ENCODE measurements around the gene HK1. TPM values are rescaled to one million over a fixed set of nuclear protein-coding genes. Genes with fewer than 3 reads are reported as not detected.

The HK1 gene
- total RNA-seq, 1 experiment from 2014 or later: 98.8 TPM

DNA sequence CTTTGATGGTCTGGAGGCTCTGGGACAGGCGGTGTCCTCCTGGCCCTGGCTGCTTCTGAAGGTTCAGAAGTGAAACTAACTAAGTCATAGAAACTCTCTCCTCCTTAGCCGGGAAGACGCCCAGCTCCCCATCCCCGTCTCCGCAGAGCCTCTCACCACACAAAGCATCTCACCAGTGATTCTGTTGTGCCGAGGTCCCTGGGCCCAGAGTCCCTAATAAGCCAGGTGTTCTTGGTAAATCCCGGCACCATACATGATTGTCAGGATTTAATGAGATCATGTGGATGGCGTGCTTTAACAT lies 48.7 kb upstream of the HK1 start:
- Histone ChIP-seq H2BK120ac (ENCODE audit: low read depth, low read length, poor library complexity, severe bottlenecking) (no peak overlapping the region), H3T11ph (ENCODE audit: low read length) (no peak overlapping the region), H2BK12ac (ENCODE audit: insufficient read length, low read depth, low read length) (no peak overlapping the region), H3K23ac (ENCODE audit: insufficient read length, low read depth, low read length) (no peak overlapping the region), H3K4me1 (ENCODE audit: insufficient read depth, low read length) (peaks cover 6% of the 10 kb centered on the region; the same call in 1 of the 2 replicates), H3K79me2 (ENCODE audit: insufficient read depth, low read length) (no peaks in the 10 kb centered on the region), H3K18ac (ENCODE audit: insufficient read length, low read depth, low read length) (no peak overlapping the region), H4K20me1 (ENCODE audit: control insufficient read depth, insufficient read depth, insufficient read length) (no peaks in the 10 kb centered on the region), H3K14ac (ENCODE audit: insufficient read depth, low read length) (no peak overlapping the region), H4K91ac (ENCODE audit: insufficient read length, low read depth, low read length) (no peak overlapping the region), H3K27ac (ENCODE audit: insufficient read length, low read depth, low read length) (no peak overlapping the region), H4K8ac (replicated peaks; ENCODE audit: insufficient read length, low read depth, low read length) (no peak overlapping the region), H3K4me2 (ENCODE audit: insufficient read depth, insufficient read length, low read length) (no peak overlapping the region), H3K4ac (ENCODE audit: low read depth, low read length) (no peak overlapping the region), H3K27me3 (ENCODE audit: insufficient read depth, low read length) (no peaks in the 10 kb centered on the region; the same call in 1 of the 2 replicates), H3K9ac (ENCODE audit: extremely low read depth, insufficient read length, low read length) (no peak overlapping the region), H4K5ac (ENCODE audit: insufficient read length, low read depth, low read length) (no peak overlapping the region), H3K9me3 (ENCODE audit: control insufficient read depth, low read depth, low read length) (no peaks in the 10 kb centered on the region), H3K23me2 (ENCODE audit: insufficient read length, low read depth, low read length, poor library complexity, severe bottlenecking) (no peaks in the 10 kb centered on the region), H3K56ac (ENCODE audit: insufficient read length, low read depth, low read length) (no peak overlapping the region), H2AFZ (ENCODE audit: low read length) (no peak overlapping the region), H2BK5ac (ENCODE audit: insufficient read length, low read length) (no peak overlapping the region), H2BK15ac (ENCODE audit: low read depth, low read length) (no peak overlapping the region), H2AK5ac (ENCODE audit: insufficient read length, low read length) (no peak overlapping the region), H3K79me1 (ENCODE audit: insufficient read depth, low read depth, low read length, poor library complexity, severe bottlenecking) (no peaks in the 10 kb centered on the region), H2BK20ac (ENCODE audit: low read depth, low read length, poor library complexity, severe bottlenecking) (no peak overlapping the region)
- H3K4me3 Mint-ChIP-seq: no peak overlapping the region
- TF ChIP-seq, protein P1, sequence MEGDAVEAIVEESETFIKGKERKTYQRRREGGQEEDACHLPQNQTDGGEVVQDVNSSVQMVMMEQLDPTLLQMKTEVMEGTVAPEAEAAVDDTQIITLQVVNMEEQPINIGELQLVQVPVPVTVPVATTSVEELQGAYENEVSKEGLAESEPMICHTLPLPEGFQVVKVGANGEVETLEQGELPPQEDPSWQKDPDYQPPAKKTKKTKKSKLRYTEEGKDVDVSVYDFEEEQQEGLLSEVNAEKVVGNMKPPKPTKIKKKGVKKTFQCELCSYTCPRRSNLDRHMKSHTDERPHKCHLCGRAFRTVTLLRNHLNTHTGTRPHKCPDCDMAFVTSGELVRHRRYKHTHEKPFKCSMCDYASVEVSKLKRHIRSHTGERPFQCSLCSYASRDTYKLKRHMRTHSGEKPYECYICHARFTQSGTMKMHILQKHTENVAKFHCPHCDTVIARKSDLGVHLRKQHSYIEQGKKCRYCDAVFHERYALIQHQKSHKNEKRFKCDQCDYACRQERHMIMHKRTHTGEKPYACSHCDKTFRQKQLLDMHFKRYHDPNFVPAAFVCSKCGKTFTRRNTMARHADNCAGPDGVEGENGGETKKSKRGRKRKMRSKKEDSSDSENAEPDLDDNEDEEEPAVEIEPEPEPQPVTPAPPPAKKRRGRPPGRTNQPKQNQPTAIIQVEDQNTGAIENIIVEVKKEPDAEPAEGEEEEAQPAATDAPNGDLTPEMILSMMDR (conservative IDR thresholded peaks at IDR 0.05): no peak
- no peaks in the 10 kb centered on the region for H3K36me3 Mint-ChIP-seq (ENCODE audit: insufficient read depth in 1 of 3, low read depth in 3 of 3)
- peaks cover 13 to 21% of the 10 kb centered on the region in 2 experiments for H3K4me1 Mint-ChIP-seq
- no peak overlapping the region for H3K27ac Mint-ChIP-seq
- no CpG with 5 or more reads among the region's 8 CpGs for WGBS (ENCODE audit: extremely low coverage, insufficient read length, low lambda C conversion rate)
- peaks cover 2% of the 10 kb centered on the region for H3K27me3 Mint-ChIP-seq (ENCODE audit: low read depth)
- no peak for DNase-seq
- H3K9me3 Mint-ChIP-seq: no peaks in the 10 kb centered on the region

Data from H9 (cell line).